Measurements from ENCODE around the gene GPLD1.
"Not testable (repeated sequence)": the region's sequence is repeated elsewhere in the genome, so short reads cannot be mapped to it uniquely, and the experiment has no call there.

GPLD1 gene

DNA sequence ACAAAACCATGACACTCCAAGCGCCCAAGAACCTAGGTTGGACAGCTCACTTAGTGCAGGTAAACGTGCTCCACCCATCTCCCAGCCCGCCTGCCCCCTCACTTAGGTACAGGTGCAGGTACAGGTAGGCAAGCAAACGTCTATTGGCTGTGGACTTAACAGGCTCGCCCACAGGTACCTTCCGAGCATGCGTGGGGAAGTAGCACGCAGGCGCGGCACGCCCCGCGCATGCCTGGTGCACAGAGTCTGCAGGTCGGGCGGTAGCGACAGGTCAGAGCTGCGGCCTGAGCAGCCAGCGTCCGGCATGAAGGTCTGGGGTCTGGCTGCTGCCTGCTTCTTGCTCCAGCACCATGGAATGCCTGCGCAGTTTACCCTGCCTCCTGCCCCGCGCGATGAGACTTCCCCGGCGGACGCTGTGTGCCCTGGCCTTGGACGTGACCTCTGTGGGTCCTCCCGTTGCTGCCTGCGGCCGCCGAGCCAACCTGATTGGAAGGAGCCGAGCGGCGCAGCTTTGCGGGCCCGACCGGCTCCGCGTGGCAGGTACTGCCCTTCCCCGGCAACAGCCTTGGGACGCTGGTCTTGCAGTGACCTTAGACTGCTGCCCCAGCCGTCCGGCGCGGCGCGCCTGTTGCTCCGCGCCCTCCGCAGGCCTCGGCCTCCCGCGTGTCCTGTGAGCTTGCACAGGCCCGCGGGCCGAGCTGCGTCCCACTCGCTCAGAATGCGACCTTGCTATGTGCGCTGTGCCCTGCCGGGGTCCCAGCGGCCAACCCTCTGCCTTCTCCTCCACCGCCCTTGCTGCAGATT, 86.5 kb downstream of the GPLD1 start, which contains the start of gene MRS2:
Gene MRS2, plus strand, starts transcription at position 240 of the 804 bp plus-strand sequence. Its CDS starts 111 bp downstream, at position 351.
- H3K4me1 ChIP-seq (ENCODE audit: insufficient read depth, low read length) = peaks cover 24% of the 10 kb centered on the region
- H3K27ac ChIP-seq (ENCODE audit: low read length) = peak within 1 kb of the TSS; percentile 60
- H3K36me3 ChIP-seq (ENCODE audit: insufficient read depth, low read depth, low read length) = peaks cover 28% of the 10 kb centered on the region
- no peaks in the 10 kb centered on the region for H3K27me3 ChIP-seq (ENCODE audit: insufficient read depth, low read length)
- peak within 1 kb of the TSS; percentile 81 for H3K9ac ChIP-seq (ENCODE audit: low read depth, low read length)
- H3K4me3 ChIP-seq (ENCODE audit: low read length) = peak within 1 kb of the TSS; percentile 80
- no peaks in the 10 kb centered on the region for H3K9me3 ChIP-seq (ENCODE audit: insufficient read depth, low read depth, low read length)

- Histone ChIP-seq H3K4me3 (ENCODE audit: low read length) (peak overlapping the region; percentile 80), H3K27me3 (ENCODE audit: insufficient read depth, low read length) (no peaks in the 10 kb centered on the region), H3K4me1 (ENCODE audit: insufficient read depth, low read length) (peaks cover 24% of the 10 kb centered on the region), H3K9me3 (ENCODE audit: insufficient read depth, low read depth, low read length) (peaks cover 9% of the 10 kb centered on the region), H3K36me3 (ENCODE audit: insufficient read depth, low read depth, low read length) (peaks cover 18% of the 10 kb centered on the region), H3K9ac (ENCODE audit: low read depth, low read length) (peak overlapping the region; percentile 81; the same call in 1 of the 2 replicates), H3K27ac (ENCODE audit: low read length) (peak overlapping the region; percentile 6)
These were observed 87.9 kb downstream of the GPLD1 start for GRCh38 chr6:24401458-24401857.

DNA sequence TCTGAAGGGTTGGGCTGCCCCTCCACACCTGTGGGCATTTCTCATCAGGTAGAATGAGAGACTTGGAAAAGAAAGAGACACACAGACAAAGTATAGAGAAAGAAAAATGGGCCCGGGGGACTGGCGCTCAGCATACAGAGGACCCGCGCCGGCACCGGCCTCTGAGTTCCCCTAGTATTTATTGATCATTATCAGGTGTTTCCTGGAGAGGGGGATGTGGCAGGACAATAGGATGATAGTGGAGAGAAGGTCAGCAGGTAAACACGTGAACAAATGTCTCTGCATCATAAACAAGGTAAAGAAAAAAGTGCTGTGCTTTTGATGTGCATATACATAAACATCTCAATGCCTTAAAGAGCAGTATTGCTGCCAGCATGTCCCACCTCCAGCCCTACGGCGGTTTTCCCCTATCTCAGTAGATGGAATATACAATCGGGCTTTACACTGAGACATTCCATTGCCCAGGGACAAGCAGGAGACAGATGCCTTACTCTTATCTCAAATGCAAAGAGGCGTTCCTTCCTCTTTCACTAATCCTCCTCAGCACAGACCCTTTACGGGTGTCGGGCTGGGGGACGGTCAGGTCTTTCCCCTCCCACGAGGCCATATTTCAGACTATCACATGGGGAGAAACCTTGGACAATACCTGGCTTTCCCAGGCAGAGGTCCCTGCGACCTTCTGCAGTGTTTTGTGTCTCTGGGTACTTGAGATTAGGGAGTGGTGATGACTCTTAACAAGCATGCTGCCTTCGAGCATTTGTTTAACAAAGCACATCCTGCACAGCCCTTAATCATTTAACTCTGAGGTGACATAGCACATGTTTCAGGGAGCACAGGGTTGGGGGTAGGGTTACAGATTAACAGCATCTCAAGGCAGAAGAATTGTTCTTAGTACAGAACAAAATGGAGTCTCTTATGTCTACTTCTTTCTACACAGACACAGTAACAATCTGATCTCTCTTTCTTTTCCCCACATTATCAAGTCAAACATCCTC, 89.0 kb downstream of the GPLD1 start:
- Histone ChIP-seq H3K9me3 (ENCODE audit: insufficient read depth, low read depth, low read length) (peaks cover 16% of the 10 kb centered on the region), H3K4me3 (ENCODE audit: low read length) (peak overlapping the region; percentile 80), H3K4me1 (ENCODE audit: insufficient read depth, low read length) (peaks cover 24% of the 10 kb centered on the region), H3K9ac (ENCODE audit: low read depth, low read length) (peak overlapping the region; percentile 81), H3K27ac (ENCODE audit: low read length) (peak overlapping the region; percentile 20)
- H3K27me3 ChIP-seq (ENCODE audit: insufficient read depth, low read length); H3K36me3 ChIP-seq (ENCODE audit: insufficient read depth, low read depth, low read length): not testable (repeated sequence)

- H3K4me3 ChIP-seq (ENCODE audit: low read length) = no peak overlapping the region
- H3K36me3 ChIP-seq (ENCODE audit: insufficient read depth, low read depth, low read length) = 0 out of 2 replicates have a peak, but pooled peaks cover 5% of the 10 kb centered on the region
- H3K27me3 ChIP-seq (ENCODE audit: insufficient read depth, low read length) = no peaks in the 10 kb centered on the region
- H3K9me3 ChIP-seq (ENCODE audit: insufficient read depth, low read depth, low read length) = peaks cover 16% of the 10 kb centered on the region
- no peak overlapping the region for H3K27ac ChIP-seq (ENCODE audit: low read length)
- peaks cover 24% of the 10 kb centered on the region for H3K4me1 ChIP-seq (ENCODE audit: insufficient read depth, low read length)
- no peak overlapping the region for H3K9ac ChIP-seq (ENCODE audit: low read depth, low read length)
These were observed 91.7 kb downstream of the GPLD1 start for GRCh38 chr6:24397631-24398030.

GRCh38 chr6:24396824-24397223, 92.6 kb downstream of the GPLD1 start:
- Histone ChIP-seq H3K9ac (ENCODE audit: low read depth, low read length) (no peak overlapping the region), H3K4me3 (ENCODE audit: low read length) (no peak overlapping the region), H3K27me3 (ENCODE audit: insufficient read depth, low read length) (no peaks in the 10 kb centered on the region), H3K27ac (ENCODE audit: low read length) (no peak overlapping the region), H3K4me1 (ENCODE audit: insufficient read depth, low read length) (peaks cover 18% of the 10 kb centered on the region; the same call in 1 of the 2 replicates), H3K36me3 (ENCODE audit: insufficient read depth, low read depth, low read length) (0 out of 2 replicates have a peak, but pooled peaks cover 5% of the 10 kb centered on the region), H3K9me3 (ENCODE audit: insufficient read depth, low read depth, low read length) (peaks cover 16% of the 10 kb centered on the region)

DNA sequence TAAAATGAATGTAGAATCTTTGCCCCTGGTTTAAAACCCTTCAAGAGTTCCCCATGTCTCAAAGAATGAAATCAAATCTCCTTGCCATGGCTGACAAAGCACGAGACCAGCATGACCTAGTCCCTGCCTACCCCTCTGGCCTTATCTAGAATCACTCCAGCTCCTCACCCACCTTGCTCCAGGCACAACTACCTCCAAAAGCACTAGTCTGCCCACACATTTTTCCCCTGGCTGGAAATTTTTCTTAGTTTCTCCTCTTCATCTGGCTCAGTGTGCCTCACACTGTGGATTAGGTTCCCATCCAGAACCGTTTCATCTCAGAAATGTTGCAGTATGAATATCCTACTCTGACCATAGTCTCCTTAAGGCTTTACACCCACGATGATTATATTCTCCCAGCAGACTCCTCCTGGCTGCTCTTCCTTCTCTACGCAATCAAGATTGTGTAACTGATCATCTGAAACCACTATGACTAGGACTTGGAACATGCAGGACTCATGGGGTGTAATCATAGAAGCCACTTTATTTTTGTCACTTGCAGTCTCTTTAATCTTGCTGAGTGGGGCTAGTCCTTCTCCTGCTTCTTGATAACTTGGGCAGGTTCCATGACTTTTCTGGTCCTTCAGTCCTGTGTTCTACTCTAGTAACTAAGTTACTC, 94.5 kb downstream of the GPLD1 start:
- Histone ChIP-seq H3K4me1 (ENCODE audit: insufficient read depth, low read length) (peaks cover 7% of the 10 kb centered on the region; the same call in 1 of the 2 replicates), H3K27ac (ENCODE audit: low read length) (no peak overlapping the region), H3K27me3 (ENCODE audit: insufficient read depth, low read length) (no peaks in the 10 kb centered on the region), H3K9me3 (ENCODE audit: insufficient read depth, low read depth, low read length) (peaks cover 16% of the 10 kb centered on the region), H3K4me3 (ENCODE audit: low read length) (no peak overlapping the region), H3K36me3 (ENCODE audit: insufficient read depth, low read depth, low read length) (0 out of 2 replicates have a peak, but pooled peaks cover 5% of the 10 kb centered on the region), H3K9ac (ENCODE audit: low read depth, low read length) (no peak overlapping the region)

GRCh38 chr6:24394061-24394779, 95.2 kb downstream of the GPLD1 start:
- H3K4me1 ChIP-seq (ENCODE audit: insufficient read depth, low read length) = peaks cover under 1% of the 10 kb centered on the region; the same call in 1 of the 2 replicates
- H3K4me3 ChIP-seq (ENCODE audit: low read length) = no peak overlapping the region
- no peaks in the 10 kb centered on the region for H3K27me3 ChIP-seq (ENCODE audit: insufficient read depth, low read length)
- H3K9me3 ChIP-seq (ENCODE audit: insufficient read depth, low read depth, low read length) = peaks cover 16% of the 10 kb centered on the region
- no peak overlapping the region for H3K9ac ChIP-seq (ENCODE audit: low read depth, low read length)
- no peak overlapping the region for H3K27ac ChIP-seq (ENCODE audit: low read length)
- H3K36me3 ChIP-seq (ENCODE audit: insufficient read depth, low read depth, low read length) = 0 out of 2 replicates have a peak, but pooled peaks cover 5% of the 10 kb centered on the region

DNA sequence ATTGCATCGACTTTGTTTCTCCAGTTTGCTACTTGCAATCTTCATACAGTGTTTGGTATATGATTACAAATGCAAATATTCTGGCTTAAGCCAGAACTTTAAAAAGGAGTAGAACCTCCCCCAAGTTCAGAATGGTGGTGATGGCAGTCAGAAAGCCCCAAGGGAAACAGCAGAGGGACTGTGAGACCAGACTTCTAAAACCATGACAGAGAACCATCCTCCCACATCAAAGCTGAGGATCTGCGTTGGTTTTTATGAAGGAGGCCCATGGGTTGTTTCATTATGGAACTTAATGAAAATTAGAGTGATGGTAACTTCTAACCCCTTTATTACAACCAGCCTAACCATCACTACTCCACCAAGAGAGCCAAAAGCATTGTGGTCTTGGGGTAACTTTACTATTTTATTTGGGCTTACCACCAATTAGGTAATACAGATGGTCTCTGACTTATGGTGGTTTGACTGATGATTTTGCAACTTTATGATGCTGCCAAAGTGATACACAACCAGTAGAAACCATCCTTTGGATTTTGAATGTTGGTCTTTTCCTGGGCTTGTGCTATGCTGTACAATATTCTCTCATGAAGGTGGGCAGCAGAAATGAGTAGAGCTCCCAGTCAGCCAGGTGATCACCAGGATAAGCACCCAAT, 97.5 kb downstream of the GPLD1 start:
- no peaks in the 10 kb centered on the region for H3K4me1 ChIP-seq (ENCODE audit: insufficient read depth, low read length)
- H3K27me3 ChIP-seq (ENCODE audit: insufficient read depth, low read length) = no peaks in the 10 kb centered on the region
- no peak overlapping the region for H3K4me3 ChIP-seq (ENCODE audit: low read length)
- H3K36me3 ChIP-seq (ENCODE audit: insufficient read depth, low read depth, low read length) = 0 out of 2 replicates have a peak, but pooled peaks cover 1% of the 10 kb centered on the region
- no peak overlapping the region for H3K9ac ChIP-seq (ENCODE audit: low read depth, low read length)
- H3K27ac ChIP-seq (ENCODE audit: low read length) = no peak overlapping the region
- H3K9me3 ChIP-seq (ENCODE audit: insufficient read depth, low read depth, low read length) = peaks cover 11% of the 10 kb centered on the region

DNA sequence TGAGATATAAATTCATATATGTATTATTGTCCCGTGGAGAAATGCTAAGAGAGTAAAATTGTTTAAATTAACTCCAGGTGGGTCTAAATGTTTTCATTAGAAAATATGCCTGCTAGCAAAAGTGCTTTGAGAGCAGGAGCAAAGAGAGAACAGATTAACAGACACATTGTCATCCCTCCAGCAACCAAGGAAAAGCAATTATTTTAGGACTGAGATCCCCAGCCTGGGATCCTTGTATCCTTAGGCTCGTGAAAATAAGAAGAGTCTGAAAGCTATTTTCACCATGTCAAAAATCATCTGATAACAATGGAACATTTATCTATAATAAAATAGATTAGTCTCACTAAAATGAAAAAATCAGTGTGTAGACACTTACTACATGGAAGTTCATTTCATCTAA, 98.2 kb downstream of the GPLD1 start:
- Histone ChIP-seq H3K36me3 (ENCODE audit: insufficient read depth, low read depth, low read length) (no peaks in the 10 kb centered on the region), H3K9me3 (ENCODE audit: insufficient read depth, low read depth, low read length) (peaks cover 4% of the 10 kb centered on the region; the same call in 1 of the 2 replicates), H3K27ac (ENCODE audit: low read length) (no peak overlapping the region), H3K4me1 (ENCODE audit: insufficient read depth, low read length) (no peaks in the 10 kb centered on the region), H3K9ac (ENCODE audit: low read depth, low read length) (no peak overlapping the region), H3K4me3 (ENCODE audit: low read length) (no peak overlapping the region), H3K27me3 (ENCODE audit: insufficient read depth, low read length) (no peaks in the 10 kb centered on the region)

- no peaks in the 10 kb centered on the region for H3K9me3 ChIP-seq (ENCODE audit: insufficient read depth, low read depth, low read length)
These were observed 101.6 kb downstream of the GPLD1 start for GRCh38 chr6:24387818-24388217.

More at GRCh38 chr6:24387818-24388217, 101.6 kb downstream of the GPLD1 start:
- Histone ChIP-seq H3K27me3 (ENCODE audit: insufficient read depth, low read length) (no peaks in the 10 kb centered on the region), H3K4me3 (ENCODE audit: low read length) (no peak overlapping the region), H3K27ac (ENCODE audit: low read length) (no peak overlapping the region), H3K4me1 (ENCODE audit: insufficient read depth, low read length) (no peaks in the 10 kb centered on the region), H3K9ac (ENCODE audit: low read depth, low read length) (no peak overlapping the region), H3K36me3 (ENCODE audit: insufficient read depth, low read depth, low read length) (no peaks in the 10 kb centered on the region)
